Endothelial cell of umbilical vein (primary cell): ENCODE measurements around the gene HNRNPLL. TPM values are rescaled to one million over a fixed set of nuclear protein-coding genes. Genes with fewer than 3 reads are reported as not detected.

Experiments
- BruUV-seq: library from RNA; stranded (reverse); fragments of 400-500 nt; replicated peaks from 2 replicates; lab custom pipeline; 2021; lab: Mats Ljungman, UMichigan
- CTCF ChIA-PET: fragments of 300-600, 350-600 bp; sonication (Branson Sonifier 250); formaldehyde crosslinking; loops from one replicate; lab custom pipeline; 2021; ENCODE audit warnings: antibody characterized with exemption, inconsistent platforms; lab: Charles Lee
- POLR2A ChIA-PET: fragments of 300-600, 350-600 bp; sonication (Branson Sonifier 250); formaldehyde crosslinking; loops from one replicate; lab custom pipeline; 2021; ENCODE audit warnings: antibody characterized with exemption, inconsistent platforms; lab: Charles Lee
- DNase-seq: peaks from one replicate; pipeline ENCODE4 v3.0.0-alpha.2; 2011; ENCODE audit warnings: low read depth, low spot score
- FAIRE-seq: peaks from 2 replicates; lab custom pipeline; 2011; peaks lifted over from hg19 to GRCh38; lab: Jason Lieb, UNC
- H2AFZ ChIP-seq: 2 replicates; pipeline ENCODE4 v1.6.0; 2012; ENCODE audit warnings: low read depth, low read length, control low read depth, inconsistent platforms
- H3K27ac ChIP-seq: 2 replicates; pipeline ENCODE4 v1.5.1; 2011; ENCODE audit warnings: low read depth, mild to moderate bottlenecking, control low read depth, low read length, moderate library complexity; ENCODE audit not compliant: insufficient read depth
- H3K27me3 ChIP-seq, 2 experiments: 2 replicates each; pipeline versions ENCODE4 v1.6.0 to v1.6.1; 2011; ENCODE audit warnings: low read length in 2 of 2, mixed read lengths in 1 of 2; ENCODE audit not compliant: control insufficient read depth in 2 of 2, insufficient read depth in 2 of 2
- H3K36me3 ChIP-seq, 2 experiments: 2 replicates in 1 of 2; 3 replicates in 1 of 2; pipeline ENCODE4 v1.5.1; 2011; ENCODE audit warnings: low read length in 2 of 2, mild to moderate bottlenecking in 1 of 2, moderate library complexity in 1 of 2; ENCODE audit not compliant: control insufficient read depth in 2 of 2, insufficient read depth in 2 of 2; ENCODE audit errors: extremely low read depth in 1 of 2
- H3K4me1 ChIP-seq: 3 replicates; pipeline ENCODE4 v1.5.1; 2011; ENCODE audit warnings: mild to moderate bottlenecking, low read length; ENCODE audit not compliant: control insufficient read depth, insufficient read depth; ENCODE audit errors: extremely low read depth
- H3K4me2 ChIP-seq: 2 replicates; pipeline ENCODE4 v1.6.1; 2011; ENCODE audit warnings: low read length, control low read depth, mixed read lengths; ENCODE audit not compliant: insufficient read depth
- H3K4me3 ChIP-seq, 3 experiments: fragments of 200-600 bp in 1 of 3; sonication (generic), shearing (Covaris generic) in 1 of 3; replicated peaks in 1 of 3; 2 replicates each; pipeline ENCODE4 v1.5.1; 2011 to 2016; ENCODE audit warnings: control low read depth in 3 of 3, low read length in 3 of 3, mild to moderate bottlenecking in 2 of 3, inconsistent platforms in 1 of 3, low read depth in 1 of 3, moderate library complexity in 1 of 3; ENCODE audit not compliant: insufficient read depth in 1 of 3
- H3K79me2 ChIP-seq: 2 replicates; pipeline ENCODE4 v1.6.0; 2012; ENCODE audit warnings: low read length, inconsistent platforms; ENCODE audit not compliant: control insufficient read depth, insufficient read depth
- H3K9ac ChIP-seq: replicated peaks from 2 replicates; pipeline ENCODE3; 2011; ENCODE audit warnings: low read length, control low read depth; ENCODE audit not compliant: insufficient read depth; ENCODE audit errors: extremely low read depth
- H3K9me1 ChIP-seq: replicated peaks from 3 replicates; pipeline ENCODE4 v1.6.0; 2011; ENCODE audit warnings: mild to moderate bottlenecking, low read length; ENCODE audit not compliant: control insufficient read depth, insufficient read depth; ENCODE audit errors: extremely low read depth
- H3K9me3 ChIP-seq: replicated peaks from 2 replicates; pipeline ENCODE4 v1.5.1; 2012; ENCODE audit warnings: low read length, inconsistent platforms; ENCODE audit not compliant: control insufficient read depth, insufficient read depth
- H4K20me1 ChIP-seq: replicated peaks from 2 replicates; pipeline ENCODE3; 2011; ENCODE audit warnings: mild to moderate bottlenecking, low read length; ENCODE audit not compliant: control insufficient read depth, insufficient read depth; ENCODE audit errors: extremely low read depth
- EZH2 ChIP-seq: IDR thresholded peaks from 2 replicates; pipeline ENCODE4 v1.6.1; 2012; ENCODE audit warnings: borderline replicate concordance, low read depth, mild to moderate bottlenecking, moderate library complexity, low read length, inconsistent platforms; ENCODE audit not compliant: severe bottlenecking
- FOS ChIP-seq: IDR thresholded peaks from 2 replicates; pipeline ENCODE4 v1.6.1; 2011; ENCODE audit warnings: mild to moderate bottlenecking, low read length, moderate library complexity, borderline replicate concordance; ENCODE audit not compliant: insufficient read depth
- GATA2 ChIP-seq: IDR thresholded peaks from 2 replicates; pipeline ENCODE4 v1.7.0; 2011; ENCODE audit warnings: low read depth, mild to moderate bottlenecking, moderate library complexity, mixed read lengths, low read length; ENCODE audit not compliant: insufficient read length, insufficient read depth
- JUN ChIP-seq: IDR thresholded peaks from 2 replicates; pipeline ENCODE4 v1.6.1; 2011; ENCODE audit warnings: borderline replicate concordance, low read depth; ENCODE audit not compliant: insufficient read length, insufficient read depth
- MYC ChIP-seq: IDR thresholded peaks from one replicate; pipeline ENCODE4 v1.6.1; 2011; ENCODE audit warnings: mild to moderate bottlenecking, low read depth, low read length
- POLR2A ChIP-seq: IDR thresholded peaks from 2 replicates; pipeline ENCODE4 v1.6.1; 2012; ENCODE audit warnings: low read depth, mild to moderate bottlenecking, control low read depth, low read length
- POLR2AphosphoS5 ChIP-seq: IDR thresholded peaks from 2 replicates; pipeline ENCODE4 v1.6.1; 2012; ENCODE audit warnings: low read depth, mild to moderate bottlenecking, control low read depth, low read length, moderate library complexity; ENCODE audit not compliant: insufficient read depth
- dilution Hi-C: fragments of 300-500 bp; cut with MboI; formaldehyde crosslinking; loops from one replicate; pipeline ENCODE4 v1.15.0; 2019; ENCODE audit warnings: low sequenced_read_pairs; ENCODE audit not compliant: extremely low pct_ligation_motif_present
- intact Hi-C: fragments of 100-400 bp; cut with micrococcal nuclease; formaldehyde crosslinking; loops from one replicate; pipeline ENCODE4 v1.10.0; 2022
- polyA plus RNA-seq, 4 experiments: library from polyadenylated mRNA; depleted of rRNA in 3 of 4; stranded (reverse) in 3 of 4; unstranded in 1 of 4; fragments of >200 nt; gene quantifications; 2 replicates each; pipeline versions ENCODE4 v1.2.1 to v1.2.3, GENCODE V29; 2011 to 2012; ENCODE audit warnings: missing spikeins in 1 of 4
- total RNA-seq: library from RNA; stranded (reverse); gene quantifications from 2 replicates; pipeline ENCODE4 v1.2.3, GENCODE V29; 2021
- TF ChIP-seq, protein P1 (sequence below): IDR thresholded peaks from 2 replicates; pipeline ENCODE4 v1.6.1; 2011; ENCODE audit not compliant: insufficient read depth, insufficient read length
- TF ChIP-seq, protein P2 (sequence below), 2 donors: IDR thresholded peaks; 1 replicate in 1 of 2; 2 replicates in 1 of 2; pipeline ENCODE4 v1.5.1; 2011; ENCODE audit warnings: low read length in 2 of 2, mild to moderate bottlenecking in 2 of 2, moderate library complexity in 2 of 2, control low read depth in 1 of 2, inconsistent platforms in 1 of 2, low read depth in 1 of 2; ENCODE audit not compliant: insufficient read depth in 1 of 2; ENCODE audit errors: extremely low read depth in 1 of 2

The HNRNPLL gene
- total and polyA plus RNA-seq, 2 donors (not counting 3 experiments of a cell fraction or from before 2014, with no cell fraction given), result 19.8 to 56.2 TPM

DNA sequence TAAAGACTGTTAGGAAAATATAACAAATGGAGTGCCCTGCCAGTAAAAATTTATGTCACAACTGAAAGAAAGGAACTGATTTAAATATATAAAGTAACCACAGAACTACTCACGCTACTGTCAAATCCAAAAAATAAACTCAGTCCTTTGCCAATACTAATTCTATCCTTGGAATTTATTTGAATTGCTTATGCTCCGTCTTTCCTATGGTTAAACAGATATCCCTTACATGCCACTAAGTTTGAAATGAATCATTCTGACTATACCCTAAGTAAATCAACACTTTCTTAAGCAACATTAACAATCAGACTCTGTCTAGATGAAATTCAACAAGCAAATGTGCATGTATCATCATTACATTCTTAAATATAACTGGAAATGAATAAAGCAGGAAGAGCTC, 9.8 kb downstream of the HNRNPLL start:
- Histone ChIP-seq H3K9me3 (no peaks in the 10 kb centered on the region), H3K79me2 (peaks cover 94% of the 10 kb centered on the region), H2AFZ (no peak overlapping the region), H3K27ac (no peak overlapping the region), H3K9ac (no peak overlapping the region), H3K9me1 (no peaks in the 10 kb centered on the region), H3K4me1 (no peaks in the 10 kb centered on the region), H4K20me1 (peaks cover 16% of the 10 kb centered on the region), H3K36me3 (peaks cover 0 to 3% of the 10 kb centered on the region in 2 experiments), H3K4me2 (no peak overlapping the region), H3K4me3 (no peak overlapping the region), H3K27me3 (no peaks in the 10 kb centered on the region)
- no peak for FAIRE-seq
- TF ChIP-seq POLR2AphosphoS5 (no peak), FOS (no peak), MYC (no peak), POLR2A (no peak), GATA2 (no peak), JUN (no peak), EZH2 (no peak)
- TF ChIP-seq, protein P1, sequence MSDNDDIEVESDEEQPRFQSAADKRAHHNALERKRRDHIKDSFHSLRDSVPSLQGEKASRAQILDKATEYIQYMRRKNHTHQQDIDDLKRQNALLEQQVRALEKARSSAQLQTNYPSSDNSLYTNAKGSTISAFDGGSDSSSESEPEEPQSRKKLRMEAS, result no peak
- TF ChIP-seq, protein P2, sequence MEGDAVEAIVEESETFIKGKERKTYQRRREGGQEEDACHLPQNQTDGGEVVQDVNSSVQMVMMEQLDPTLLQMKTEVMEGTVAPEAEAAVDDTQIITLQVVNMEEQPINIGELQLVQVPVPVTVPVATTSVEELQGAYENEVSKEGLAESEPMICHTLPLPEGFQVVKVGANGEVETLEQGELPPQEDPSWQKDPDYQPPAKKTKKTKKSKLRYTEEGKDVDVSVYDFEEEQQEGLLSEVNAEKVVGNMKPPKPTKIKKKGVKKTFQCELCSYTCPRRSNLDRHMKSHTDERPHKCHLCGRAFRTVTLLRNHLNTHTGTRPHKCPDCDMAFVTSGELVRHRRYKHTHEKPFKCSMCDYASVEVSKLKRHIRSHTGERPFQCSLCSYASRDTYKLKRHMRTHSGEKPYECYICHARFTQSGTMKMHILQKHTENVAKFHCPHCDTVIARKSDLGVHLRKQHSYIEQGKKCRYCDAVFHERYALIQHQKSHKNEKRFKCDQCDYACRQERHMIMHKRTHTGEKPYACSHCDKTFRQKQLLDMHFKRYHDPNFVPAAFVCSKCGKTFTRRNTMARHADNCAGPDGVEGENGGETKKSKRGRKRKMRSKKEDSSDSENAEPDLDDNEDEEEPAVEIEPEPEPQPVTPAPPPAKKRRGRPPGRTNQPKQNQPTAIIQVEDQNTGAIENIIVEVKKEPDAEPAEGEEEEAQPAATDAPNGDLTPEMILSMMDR (IDR thresholded peaks at IDR 0.05; ENCODE audit: extremely low read depth in 1 of 2, insufficient read depth in 1 of 2, low read depth in 1 of 2, low read length in 2 of 2), result no peak
- CTCF ChIA-PET, result interaction anchor here (6.9 kb wide), 1 partner anchor 11 kb away, joined by 39 read pairs; no protein-coding TSS in a partner anchor
- intact Hi-C loops, result no loop called here
- no TSS peak for BruUV-seq
- POLR2A ChIA-PET, result no interaction called here
- dilution Hi-C loops, result no loop called here
- no peak for DNase-seq
